ENCODE measurements around the gene SPEM1.

SPEM1 gene

GRCh38 chr17:7403977-7404736 is 16.0 kb upstream of the SPEM1 start, which contains the start of gene TMEM256:
Gene TMEM256 (minus strand): TSS chr17:7404097. CDS start chr17:7404084, 13 bp downstream.
- H3K9me3 ChIP-seq (ENCODE audit: control insufficient read depth in 1 of 2, low read length in 2 of 2), result no peaks in the 10 kb centered on the region
- no peaks in the 10 kb centered on the region for H3K27me3 ChIP-seq (ENCODE audit: low read depth, low read length)
- peaks cover 0 to 7% of the 10 kb centered on the region in 2 donors for H3K36me3 ChIP-seq (ENCODE audit: control insufficient read depth in 1 of 2, insufficient read depth in 2 of 2, low read length in 2 of 2)
- H3K27ac ChIP-seq (ENCODE audit: low read length), result peak within 1 kb of the TSS; percentile 92
- peaks cover 7 to 16% of the 10 kb centered on the region in 2 donors for H3K4me1 ChIP-seq (ENCODE audit: control insufficient read depth in 1 of 2, insufficient read depth in 2 of 2, low read length in 2 of 2)
- peak within 1 kb of the TSS; percentile 63 to 70 for H3K4me3 ChIP-seq (ENCODE audit: low read depth in 1 of 2, low read length in 2 of 2)

DNA sequence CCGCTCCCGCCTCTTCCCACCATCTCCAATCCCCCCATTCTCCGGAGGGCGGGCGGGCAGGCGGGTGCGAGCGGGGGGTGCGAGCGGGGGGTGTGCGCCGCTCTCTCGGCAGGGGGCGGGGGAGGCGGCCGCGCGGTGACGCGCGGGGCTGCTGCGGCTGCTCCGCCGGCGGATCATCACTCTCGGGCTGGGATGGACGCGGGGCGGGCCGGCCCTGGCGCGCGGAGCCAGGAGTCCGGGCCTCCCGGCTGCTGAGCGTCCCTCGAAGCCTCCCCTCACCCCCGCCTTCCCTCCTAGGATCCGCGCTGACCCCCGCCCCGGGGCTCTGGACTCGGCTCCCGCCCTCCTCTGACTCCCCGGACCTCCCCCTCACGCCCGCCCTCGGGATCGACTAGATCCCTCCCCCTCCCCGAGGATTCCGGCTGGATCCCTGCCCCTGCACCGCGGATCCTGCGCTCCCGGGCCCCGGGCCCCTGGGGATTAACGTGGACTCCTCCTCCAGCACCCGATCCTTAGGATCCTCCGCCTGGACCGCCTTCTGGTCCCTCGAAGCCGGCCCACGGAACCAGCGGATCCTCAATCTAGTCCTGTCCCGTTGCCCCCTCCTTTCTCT is 15.3 kb upstream of the SPEM1 start:
- Histone ChIP-seq H3K4me3 (ENCODE audit: low read depth in 1 of 2, low read length in 2 of 2) (peak overlapping the region; percentile 62 to 64), H3K27ac (ENCODE audit: low read length) (no peak overlapping the region), H3K27me3 (ENCODE audit: low read depth, low read length) (no peaks in the 10 kb centered on the region), H3K9me3 (ENCODE audit: control insufficient read depth in 1 of 2, low read length in 2 of 2) (no peaks in the 10 kb centered on the region), H3K36me3 (ENCODE audit: control insufficient read depth in 1 of 2, insufficient read depth in 2 of 2, low read length in 2 of 2) (peaks cover 6 to 11% of the 10 kb centered on the region in 2 donors), H3K4me1 (ENCODE audit: control insufficient read depth in 1 of 2, insufficient read depth in 2 of 2, low read length in 2 of 2) (peaks cover 7 to 16% of the 10 kb centered on the region in 2 donors)

DNA sequence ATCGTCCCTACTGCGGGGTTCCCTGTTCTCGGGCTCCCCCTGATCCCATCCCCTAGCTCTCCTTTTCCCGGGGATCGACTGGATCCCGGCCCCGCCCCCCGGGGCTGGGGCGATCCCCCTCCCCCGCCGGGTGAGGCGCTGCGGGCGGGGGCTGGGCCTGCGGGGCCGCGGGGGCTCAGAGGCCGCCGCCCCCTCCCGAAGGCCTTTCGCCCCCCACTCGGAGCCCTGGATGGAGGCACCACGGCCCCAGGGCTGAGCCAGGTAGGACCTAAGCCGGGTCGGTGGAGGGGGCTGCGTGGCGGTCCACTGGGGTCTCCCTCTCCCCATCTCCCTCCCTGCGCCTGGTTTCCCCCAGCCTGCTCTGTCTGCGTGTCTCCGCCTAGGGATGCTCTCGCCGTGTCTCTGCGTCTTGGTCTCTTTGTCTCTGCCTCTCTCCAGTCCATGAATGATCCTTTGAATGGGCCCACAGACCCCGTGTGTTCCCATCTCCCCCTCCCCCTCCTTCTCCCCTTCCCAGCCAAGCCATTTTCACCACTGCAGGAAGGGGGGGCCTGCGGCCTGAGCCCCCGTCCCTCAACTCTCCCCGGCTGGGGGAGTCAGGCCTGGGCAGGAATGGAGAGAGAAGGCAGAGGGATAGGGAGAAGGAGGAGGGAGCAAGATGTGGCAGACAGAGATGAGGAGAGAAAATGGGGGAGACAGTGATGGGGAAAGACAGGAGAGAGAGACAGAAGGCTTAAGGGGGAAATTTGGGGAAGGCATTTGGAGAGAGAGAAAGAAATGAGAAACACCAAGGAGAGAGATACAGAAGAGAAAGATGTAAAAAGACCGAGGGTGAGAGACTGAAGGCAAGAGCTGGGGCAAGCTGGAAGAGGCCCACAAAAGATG is 14.5 kb upstream of the SPEM1 start:
- Histone ChIP-seq H3K27ac (ENCODE audit: low read length) (peak overlapping the region; percentile 49), H3K4me3 (ENCODE audit: low read depth in 1 of 2, low read length in 2 of 2) (peak overlapping the region; percentile 62 to 64), H3K9me3 (ENCODE audit: control insufficient read depth in 1 of 2, low read length in 2 of 2) (no peaks in the 10 kb centered on the region), H3K27me3 (ENCODE audit: low read depth, low read length) (no peaks in the 10 kb centered on the region), H3K4me1 (ENCODE audit: control insufficient read depth in 1 of 2, insufficient read depth in 2 of 2, low read length in 2 of 2) (peaks cover 7 to 16% of the 10 kb centered on the region in 2 donors), H3K36me3 (ENCODE audit: control insufficient read depth in 1 of 2, insufficient read depth in 2 of 2, low read length in 2 of 2) (peaks cover 6 to 14% of the 10 kb centered on the region in 2 donors)

- H3K4me1 ChIP-seq (ENCODE audit: control insufficient read depth in 1 of 2, insufficient read depth in 2 of 2, low read length in 2 of 2), result peaks cover 7 to 16% of the 10 kb centered on the region in 2 donors
- peaks cover 6 to 16% of the 10 kb centered on the region in 2 donors for H3K36me3 ChIP-seq (ENCODE audit: control insufficient read depth in 1 of 2, insufficient read depth in 2 of 2, low read length in 2 of 2)
- no peaks in the 10 kb centered on the region for H3K27me3 ChIP-seq (ENCODE audit: low read depth, low read length)
- H3K27ac ChIP-seq (ENCODE audit: low read length), result no peak overlapping the region
- no peaks in the 10 kb centered on the region for H3K9me3 ChIP-seq (ENCODE audit: control insufficient read depth in 1 of 2, low read length in 2 of 2)
- peak overlapping the region in 1 of 2 donors; percentile 64 for H3K4me3 ChIP-seq (ENCODE audit: low read depth in 1 of 2, low read length in 2 of 2)
Observed at GRCh38 chr17:7406235-7406825, 13.8 kb upstream of the SPEM1 start.

- Histone ChIP-seq H3K4me1 (ENCODE audit: control insufficient read depth in 1 of 2, insufficient read depth in 2 of 2, low read length in 2 of 2) (peaks cover 7 to 16% of the 10 kb centered on the region in 2 donors), H3K27me3 (ENCODE audit: low read depth, low read length) (no peaks in the 10 kb centered on the region), H3K4me3 (ENCODE audit: low read depth in 1 of 2, low read length in 2 of 2) (no peak overlapping the region), H3K36me3 (ENCODE audit: control insufficient read depth in 1 of 2, insufficient read depth in 2 of 2, low read length in 2 of 2) (peaks cover 6 to 16% of the 10 kb centered on the region in 2 donors), H3K9me3 (ENCODE audit: control insufficient read depth in 1 of 2, low read length in 2 of 2) (no peaks in the 10 kb centered on the region), H3K27ac (ENCODE audit: low read length) (no peak overlapping the region)
Observed at GRCh38 chr17:7407082-7407481, 13.0 kb upstream of the SPEM1 start.

DNA sequence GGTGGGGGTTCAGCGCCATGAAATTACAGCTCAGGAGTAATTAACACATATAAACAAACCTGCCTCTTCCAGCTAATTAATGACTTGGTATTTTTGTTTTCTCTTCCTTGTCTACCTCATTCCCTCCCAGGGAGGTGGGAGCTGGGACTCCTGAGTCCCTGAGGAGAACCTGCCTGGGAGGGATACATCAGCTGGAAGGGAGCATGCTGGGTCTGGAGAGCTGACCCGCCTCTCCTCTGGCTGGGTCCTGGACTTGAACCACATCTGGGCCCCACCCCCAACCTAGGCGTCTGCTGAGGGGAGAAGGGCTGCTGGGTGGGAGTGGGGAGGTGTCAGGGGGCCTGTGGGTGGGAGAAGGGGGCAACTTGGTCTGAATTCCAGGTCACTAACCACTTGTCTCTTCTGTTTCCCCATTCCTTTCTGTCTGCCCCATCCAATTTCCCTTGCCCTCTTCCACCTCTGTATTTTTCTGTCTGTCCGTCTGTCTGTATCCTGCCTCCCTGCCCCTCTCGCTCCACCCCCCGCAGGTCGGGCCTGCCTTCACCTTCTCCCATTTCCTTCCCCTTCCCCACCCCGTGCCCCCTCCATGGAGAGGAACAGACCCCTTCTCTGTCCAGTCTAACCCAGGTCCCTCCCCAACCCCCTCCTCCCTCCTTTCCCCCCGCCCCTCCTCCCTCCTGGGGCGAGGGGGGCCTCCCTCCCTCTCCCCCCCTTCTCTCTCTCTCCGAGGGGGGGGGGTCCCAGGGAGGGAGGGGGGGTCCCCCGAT is 12.5 kb upstream of the SPEM1 start, which contains the start of gene NLGN2:
TSS of gene NLGN2 (plus strand) at position 361 of the 767 bp plus-strand sequence. CDS start 411 bp downstream, outside the sequence.
- Histone ChIP-seq H3K36me3 (ENCODE audit: control insufficient read depth in 1 of 2, insufficient read depth in 2 of 2, low read length in 2 of 2) (peaks cover 6 to 16% of the 10 kb centered on the region in 2 donors), H3K4me3 (ENCODE audit: low read depth in 1 of 2, low read length in 2 of 2) (no peak within 1 kb of the TSS), H3K9me3 (ENCODE audit: control insufficient read depth in 1 of 2, low read length in 2 of 2) (no peaks in the 10 kb centered on the region), H3K27ac (ENCODE audit: low read length) (no peak within 1 kb of the TSS), H3K27me3 (ENCODE audit: low read depth, low read length) (no peaks in the 10 kb centered on the region), H3K4me1 (ENCODE audit: control insufficient read depth in 1 of 2, insufficient read depth in 2 of 2, low read length in 2 of 2) (peaks cover 6 to 15% of the 10 kb centered on the region in 2 donors)

DNA sequence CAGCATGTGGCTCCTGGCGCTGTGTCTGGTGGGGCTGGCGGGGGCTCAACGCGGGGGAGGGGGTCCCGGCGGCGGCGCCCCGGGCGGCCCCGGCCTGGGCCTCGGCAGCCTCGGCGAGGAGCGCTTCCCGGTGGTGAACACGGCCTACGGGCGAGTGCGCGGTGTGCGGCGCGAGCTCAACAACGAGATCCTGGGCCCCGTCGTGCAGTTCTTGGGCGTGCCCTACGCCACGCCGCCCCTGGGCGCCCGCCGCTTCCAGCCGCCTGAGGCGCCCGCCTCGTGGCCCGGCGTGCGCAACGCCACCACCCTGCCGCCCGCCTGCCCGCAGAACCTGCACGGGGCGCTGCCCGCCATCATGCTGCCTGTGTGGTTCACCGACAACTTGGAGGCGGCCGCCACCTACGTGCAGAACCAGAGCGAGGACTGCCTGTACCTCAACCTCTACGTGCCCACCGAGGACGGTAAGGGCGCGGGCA is 11.8 kb upstream of the SPEM1 start:
- H3K27ac ChIP-seq (ENCODE audit: low read length), result no peak overlapping the region
- no peaks in the 10 kb centered on the region for H3K9me3 ChIP-seq (ENCODE audit: control insufficient read depth in 1 of 2, low read length in 2 of 2)
- peaks cover 6 to 16% of the 10 kb centered on the region in 2 donors for H3K36me3 ChIP-seq (ENCODE audit: control insufficient read depth in 1 of 2, insufficient read depth in 2 of 2, low read length in 2 of 2)
- no peak overlapping the region for H3K4me3 ChIP-seq (ENCODE audit: low read depth in 1 of 2, low read length in 2 of 2)
- H3K27me3 ChIP-seq (ENCODE audit: low read depth, low read length), result no peaks in the 10 kb centered on the region
- peaks cover 0 to 9% of the 10 kb centered on the region in 2 donors for H3K4me1 ChIP-seq (ENCODE audit: control insufficient read depth in 1 of 2, insufficient read depth in 2 of 2, low read length in 2 of 2)

DNA sequence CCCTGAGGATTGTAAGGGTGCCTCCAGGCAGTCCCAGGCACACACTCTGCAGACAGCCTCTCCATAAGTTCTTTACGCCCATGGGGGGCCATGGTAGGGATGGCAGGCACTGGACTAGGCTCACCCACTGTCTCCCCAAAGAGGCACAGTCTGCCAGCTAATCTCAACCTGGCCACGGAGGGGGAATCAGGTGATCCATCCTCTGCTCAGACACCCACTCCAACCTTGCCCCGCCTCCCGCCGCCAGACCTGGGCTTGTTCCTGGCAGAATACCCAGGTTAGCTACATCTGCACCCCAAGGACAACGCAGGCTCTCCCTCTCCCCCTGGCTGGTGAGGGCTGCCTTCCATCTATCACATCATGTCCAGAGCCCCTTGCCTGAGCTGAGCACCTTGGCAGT is 11.3 kb upstream of the SPEM1 start:
- H3K4me3 ChIP-seq (ENCODE audit: low read depth in 1 of 2, low read length in 2 of 2), result no peak overlapping the region
- H3K36me3 ChIP-seq (ENCODE audit: control insufficient read depth in 1 of 2, insufficient read depth in 2 of 2, low read length in 2 of 2), result peaks cover 6 to 16% of the 10 kb centered on the region in 2 donors
- no peak overlapping the region for H3K27ac ChIP-seq (ENCODE audit: low read length)
- peaks cover 0 to 9% of the 10 kb centered on the region in 2 donors for H3K4me1 ChIP-seq (ENCODE audit: control insufficient read depth in 1 of 2, insufficient read depth in 2 of 2, low read length in 2 of 2)
- no peaks in the 10 kb centered on the region for H3K9me3 ChIP-seq (ENCODE audit: control insufficient read depth in 1 of 2, low read length in 2 of 2)
- no peaks in the 10 kb centered on the region for H3K27me3 ChIP-seq (ENCODE audit: low read depth, low read length)

DNA sequence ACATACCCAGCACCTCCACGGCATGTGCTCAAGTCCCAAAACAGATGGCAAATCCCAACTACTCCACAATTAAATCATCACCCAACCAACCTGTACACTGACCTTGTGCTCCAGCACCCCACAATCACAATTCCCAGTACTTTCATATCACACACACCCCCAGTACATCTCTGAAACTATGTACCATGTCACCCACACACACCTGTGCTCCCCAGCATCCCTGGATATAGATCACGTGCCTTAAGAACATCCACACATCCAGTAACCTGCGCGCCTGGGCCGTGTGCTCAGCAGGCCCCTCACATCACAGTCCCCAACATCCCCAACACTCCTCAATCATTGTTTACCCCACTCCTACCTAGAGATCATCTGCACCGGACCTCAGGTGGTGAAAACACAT is 10.4 kb upstream of the SPEM1 start:
- Histone ChIP-seq H3K4me1 (ENCODE audit: control insufficient read depth in 1 of 2, insufficient read depth in 2 of 2, low read length in 2 of 2) (peaks cover 0 to 9% of the 10 kb centered on the region in 2 donors), H3K27me3 (ENCODE audit: low read depth, low read length) (no peaks in the 10 kb centered on the region), H3K36me3 (ENCODE audit: control insufficient read depth in 1 of 2, insufficient read depth in 2 of 2, low read length in 2 of 2) (peaks cover 6 to 17% of the 10 kb centered on the region in 2 donors), H3K9me3 (ENCODE audit: control insufficient read depth in 1 of 2, low read length in 2 of 2) (no peaks in the 10 kb centered on the region), H3K27ac (ENCODE audit: low read length) (no peak overlapping the region), H3K4me3 (ENCODE audit: low read depth in 1 of 2, low read length in 2 of 2) (no peak overlapping the region)

All from muscle layer of duodenum (tissue), 2 donors.